HEK293 (cell line): Measurements from ENCODE around the gene RAD51C.

Experiments
- CTCF ChIA-PET: fragments of 350-600 bp; formaldehyde crosslinking; extraction: SDS; loops from one replicate; lab custom pipeline; 2021; ENCODE audit warnings: antibody characterized with exemption; lab: Yijun Ruan, JAX
- POLR2A ChIA-PET: fragments of 300-600 bp; formaldehyde crosslinking; extraction: SDS; loops from one replicate; lab custom pipeline; 2020; ENCODE audit warnings: antibody characterized with exemption, inconsistent platforms; lab: Yijun Ruan, JAX
- H3K27ac ChIP-seq: fragments of 200-500 bp; sonication (Bioruptor generic); 2 replicates; pipeline ENCODE4 v1.5.1; 2014; ENCODE audit warnings: low read depth, low read length, control low read depth, inconsistent platforms; ENCODE audit errors: extremely low read depth
- H3K36me3 ChIP-seq, 2 experiments: fragments of 200-500 bp in 1 of 2; sonication (Bioruptor generic) in 1 of 2; 1 replicate in 1 of 2; 2 replicates in 1 of 2; pipeline ENCODE4 v1.5.1; 2014 to 2017; ENCODE audit warnings: inconsistent platforms in 2 of 2, low read length in 2 of 2; ENCODE audit not compliant: control insufficient read depth in 2 of 2, insufficient read depth in 1 of 2
- H3K4me1 ChIP-seq: fragments of 200-500 bp; sonication (Bioruptor generic); 2 replicates; pipeline ENCODE4 v1.5.1; 2014; ENCODE audit warnings: mild to moderate bottlenecking, low read length, inconsistent platforms; ENCODE audit not compliant: control insufficient read depth, insufficient read depth
- H3K4me3 ChIP-seq: 2 replicates; pipeline ENCODE4 v1.5.1; 2011; ENCODE audit warnings: low read depth, mild to moderate bottlenecking, control low read depth, low read length, moderate library complexity
- H3K9me3 ChIP-seq: fragments of 200-500 bp; sonication (Bioruptor generic); 2 replicates; pipeline ENCODE4 v1.5.1; 2014; ENCODE audit warnings: low read depth, low read length, inconsistent platforms; ENCODE audit not compliant: control insufficient read depth, insufficient read depth
- KLF8 ChIP-seq: fragments of 450-650 bp; formaldehyde crosslinking; IDR thresholded peaks from 2 replicates; pipeline ENCODE4 v1.5.1; 2016; ENCODE audit warnings: missing biosample characterization, missing genetic modification characterization
- ZNF140 ChIP-seq: fragments of 450-650 bp; formaldehyde crosslinking; IDR thresholded peaks from 2 replicates; pipeline ENCODE4 v1.5.1; 2016; ENCODE audit warnings: missing biosample characterization, missing genetic modification characterization
- ZNF248 ChIP-seq: fragments of 450-650 bp; formaldehyde crosslinking; IDR thresholded peaks from 2 replicates; pipeline ENCODE4 v1.5.1; 2017; ENCODE audit warnings: missing biosample characterization, missing genetic modification characterization
- ZNF266 ChIP-seq: fragments of 450-650 bp; formaldehyde crosslinking; IDR thresholded peaks from 2 replicates; pipeline ENCODE4 v1.5.1; 2016; ENCODE audit warnings: missing biosample characterization, missing genetic modification characterization, low read depth
- ZNF311 ChIP-seq: fragments of 450-650 bp; formaldehyde crosslinking; IDR thresholded peaks from 2 replicates; pipeline ENCODE4 v1.5.1; 2017; ENCODE audit warnings: missing biosample characterization, missing genetic modification characterization, borderline replicate concordance
- ZNF366 ChIP-seq: fragments of 450-650 bp; formaldehyde crosslinking; conservative IDR thresholded peaks from 2 replicates; pipeline ENCODE4 v1.5.1; 2016; ENCODE audit warnings: missing biosample characterization, missing genetic modification characterization
- ZNF416 ChIP-seq: fragments of 450-650 bp; formaldehyde crosslinking; IDR thresholded peaks from 2 replicates; pipeline ENCODE4 v1.5.1; 2016; ENCODE audit warnings: missing biosample characterization, missing genetic modification characterization
- ZNF433 ChIP-seq: fragments of 450-650 bp; formaldehyde crosslinking; IDR thresholded peaks from 2 replicates; pipeline ENCODE4 v1.5.1; 2016; ENCODE audit warnings: missing biosample characterization, missing genetic modification characterization, low read depth
- ZNF501 ChIP-seq: fragments of 450-650 bp; formaldehyde crosslinking; IDR thresholded peaks from 2 replicates; pipeline ENCODE4 v1.5.1; 2016; ENCODE audit warnings: missing biosample characterization, missing genetic modification characterization
- ZNF521 ChIP-seq: fragments of 450-650 bp; formaldehyde crosslinking; IDR thresholded peaks from 2 replicates; pipeline ENCODE4 v1.5.1; 2017; ENCODE audit warnings: missing biosample characterization, mild to moderate bottlenecking, missing genetic modification characterization
- ZNF549 ChIP-seq: fragments of 450-650 bp; IDR thresholded peaks from 2 replicates; pipeline ENCODE4 v1.5.1; 2018; ENCODE audit warnings: missing biosample characterization, missing genetic modification characterization, mild to moderate bottlenecking, inconsistent platforms, moderate library complexity
- ZNF654 ChIP-seq: fragments of 450-650 bp; formaldehyde crosslinking; IDR thresholded peaks from 2 replicates; pipeline ENCODE4 v1.5.1; 2016; ENCODE audit warnings: low read depth, missing biosample characterization, missing genetic modification characterization
- ZNF660 ChIP-seq: fragments of 450-650 bp; IDR thresholded peaks from 2 replicates; pipeline ENCODE4 v1.5.1; 2018; ENCODE audit warnings: missing biosample characterization, mild to moderate bottlenecking, missing genetic modification characterization
- ZNF664 ChIP-seq: fragments of 450-650 bp; formaldehyde crosslinking; IDR thresholded peaks from 2 replicates; pipeline ENCODE4 v1.5.1; 2016; ENCODE audit warnings: missing biosample characterization, missing genetic modification characterization
- ZNF701 ChIP-seq: fragments of 450-650 bp; formaldehyde crosslinking; IDR thresholded peaks from 2 replicates; pipeline ENCODE4 v1.5.1; 2016; ENCODE audit warnings: missing biosample characterization, missing genetic modification characterization
- ZNF776 ChIP-seq: fragments of 450-650 bp; formaldehyde crosslinking; IDR thresholded peaks from 2 replicates; pipeline ENCODE4 v1.5.0; 2017; ENCODE audit warnings: missing biosample characterization, missing genetic modification characterization, borderline replicate concordance
- ZNF791 ChIP-seq: fragments of 450-650 bp; formaldehyde crosslinking; IDR thresholded peaks from 2 replicates; pipeline ENCODE4 v1.5.1; 2016; ENCODE audit warnings: missing biosample characterization, missing genetic modification characterization
- TF ChIP-seq, protein P1 (sequence below): fragments of 450-650 bp; formaldehyde crosslinking; IDR thresholded peaks from 2 replicates; pipeline ENCODE4 v1.5.1; 2016; ENCODE audit warnings: missing biosample characterization, missing genetic modification characterization
- TF ChIP-seq, protein P2 (sequence below): IDR thresholded peaks from 2 replicates; pipeline ENCODE4 v1.6.1; 2011; ENCODE audit warnings: mild to moderate bottlenecking, low read depth, low read length, borderline replicate concordance
- TF ChIP-seq, protein P3 (sequence below): fragments of 450-650 bp; formaldehyde crosslinking; IDR thresholded peaks from 2 replicates; pipeline ENCODE4 v1.5.1; 2017; ENCODE audit warnings: missing biosample characterization, missing genetic modification characterization
- TF ChIP-seq, protein P4 (sequence below): fragments of 450-650 bp; formaldehyde crosslinking; IDR thresholded peaks from 2 replicates; pipeline ENCODE4 v1.5.1; 2016; ENCODE audit warnings: missing biosample characterization, missing genetic modification characterization, low read depth

The RAD51C gene

DNA sequence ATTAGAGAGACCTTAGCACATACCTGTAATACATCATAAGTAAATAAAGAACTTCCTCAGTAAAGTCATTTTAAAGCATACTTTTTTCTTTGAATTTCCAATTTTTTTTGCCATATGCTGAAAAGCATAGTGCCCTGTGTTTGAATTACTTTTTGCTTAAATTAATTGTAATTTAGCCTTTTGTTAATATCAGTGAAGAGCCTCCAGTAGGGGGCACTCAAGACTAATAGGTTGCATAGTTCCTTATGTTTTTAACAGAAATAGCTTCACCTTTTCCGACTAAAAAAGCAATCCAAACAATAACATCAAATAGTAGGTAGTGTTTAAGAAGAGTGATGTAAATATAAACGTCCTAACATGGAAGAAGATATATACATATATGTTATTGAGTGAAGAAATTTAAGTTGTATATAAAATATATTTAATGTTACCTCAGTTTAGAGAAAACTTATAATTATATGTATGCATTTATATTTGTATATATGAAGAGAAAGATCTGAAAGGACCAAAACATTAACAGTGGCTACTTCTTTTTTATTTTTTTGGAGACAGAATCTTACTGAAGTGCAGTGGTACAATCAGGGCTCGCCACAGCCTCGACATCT is 18.6 kb downstream of the RAD51C start:
- TF ChIP-seq, protein P1, sequence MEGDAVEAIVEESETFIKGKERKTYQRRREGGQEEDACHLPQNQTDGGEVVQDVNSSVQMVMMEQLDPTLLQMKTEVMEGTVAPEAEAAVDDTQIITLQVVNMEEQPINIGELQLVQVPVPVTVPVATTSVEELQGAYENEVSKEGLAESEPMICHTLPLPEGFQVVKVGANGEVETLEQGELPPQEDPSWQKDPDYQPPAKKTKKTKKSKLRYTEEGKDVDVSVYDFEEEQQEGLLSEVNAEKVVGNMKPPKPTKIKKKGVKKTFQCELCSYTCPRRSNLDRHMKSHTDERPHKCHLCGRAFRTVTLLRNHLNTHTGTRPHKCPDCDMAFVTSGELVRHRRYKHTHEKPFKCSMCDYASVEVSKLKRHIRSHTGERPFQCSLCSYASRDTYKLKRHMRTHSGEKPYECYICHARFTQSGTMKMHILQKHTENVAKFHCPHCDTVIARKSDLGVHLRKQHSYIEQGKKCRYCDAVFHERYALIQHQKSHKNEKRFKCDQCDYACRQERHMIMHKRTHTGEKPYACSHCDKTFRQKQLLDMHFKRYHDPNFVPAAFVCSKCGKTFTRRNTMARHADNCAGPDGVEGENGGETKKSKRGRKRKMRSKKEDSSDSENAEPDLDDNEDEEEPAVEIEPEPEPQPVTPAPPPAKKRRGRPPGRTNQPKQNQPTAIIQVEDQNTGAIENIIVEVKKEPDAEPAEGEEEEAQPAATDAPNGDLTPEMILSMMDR (tag by site-specific recombination) = peak; percentile 24; the same call in 1 of the 2 replicates
- TF ChIP-seq ZNF660 = 0 out of 2 replicates have a peak, but pooled peaks have one; percentile 45
- TF ChIP-seq ZNF654 (tag by site-specific recombination) = peak; percentile 73
- TF ChIP-seq, protein P2, sequence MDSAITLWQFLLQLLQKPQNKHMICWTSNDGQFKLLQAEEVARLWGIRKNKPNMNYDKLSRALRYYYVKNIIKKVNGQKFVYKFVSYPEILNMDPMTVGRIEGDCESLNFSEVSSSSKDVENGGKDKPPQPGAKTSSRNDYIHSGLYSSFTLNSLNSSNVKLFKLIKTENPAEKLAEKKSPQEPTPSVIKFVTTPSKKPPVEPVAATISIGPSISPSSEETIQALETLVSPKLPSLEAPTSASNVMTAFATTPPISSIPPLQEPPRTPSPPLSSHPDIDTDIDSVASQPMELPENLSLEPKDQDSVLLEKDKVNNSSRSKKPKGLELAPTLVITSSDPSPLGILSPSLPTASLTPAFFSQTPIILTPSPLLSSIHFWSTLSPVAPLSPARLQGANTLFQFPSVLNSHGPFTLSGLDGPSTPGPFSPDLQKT = no peak
- TF ChIP-seq ZNF311 = no peak
- CTCF ChIA-PET = interaction anchor here (0.6 to 5.8 kb wide), 30 partner anchors 9 to 1453 kb away, joined by 3 to 69 read pairs (median 4); partner anchors contain the start of genes PPM1E, RAD51C, TEX14 and TRIM37
- H3K36me3 ChIP-seq = peaks cover 79 to 90% of the 10 kb centered on the region in 2 experiments
- POLR2A ChIA-PET = interaction anchor here (0.6 to 1.0 kb wide), 2 partner anchors 82 to 294 kb away, joined by 3 read pairs; no protein-coding TSS in a partner anchor
- H3K9me3 ChIP-seq = no peaks in the 10 kb centered on the region
- H3K27ac ChIP-seq = no peak overlapping the region
- no peaks in the 10 kb centered on the region for H3K4me1 ChIP-seq
- H3K4me3 ChIP-seq = no peak overlapping the region

DNA sequence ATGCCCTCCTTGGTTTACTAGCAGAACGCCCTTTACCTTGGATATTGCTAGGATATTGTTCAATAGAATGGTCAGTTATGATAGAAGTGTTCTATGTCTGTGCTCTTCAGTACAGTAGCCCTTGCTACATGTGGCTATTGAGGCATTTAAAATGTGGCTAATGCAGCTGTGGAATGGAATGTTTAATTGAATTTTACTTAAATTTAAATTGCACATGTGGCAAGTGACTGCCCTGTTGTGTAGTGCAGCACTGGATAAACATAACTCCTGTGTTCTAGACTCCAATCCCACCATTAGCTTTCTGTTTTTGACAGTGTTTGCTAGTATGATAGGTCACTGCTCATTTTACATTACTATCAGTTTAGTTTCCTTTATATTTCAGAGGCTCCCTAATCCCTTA is 29.9 kb downstream of the RAD51C start:
- TF ChIP-seq ZNF664 (tag by site-specific recombination) (no peak), ZNF521 (tag by site-specific recombination) (no peak), ZNF266 (tag by site-specific recombination) (no peak), ZNF416 (no peak), ZNF366 (tag by site-specific recombination) (no peak), KLF8 (tag by site-specific recombination) (no peak), ZNF791 (tag by site-specific recombination) (no peak), ZNF501 (tag by site-specific recombination) (no peak), ZNF433 (tag by site-specific recombination) (no peak), ZNF549 (no peak), ZNF776 (tag by site-specific recombination) (no peak), ZNF248 (tag by site-specific recombination) (no peak), ZNF140 (tag by site-specific recombination) (no peak), ZNF701 (tag by site-specific recombination) (no peak), ZNF654 (tag by site-specific recombination) (no peak)
- TF ChIP-seq, protein P3, sequence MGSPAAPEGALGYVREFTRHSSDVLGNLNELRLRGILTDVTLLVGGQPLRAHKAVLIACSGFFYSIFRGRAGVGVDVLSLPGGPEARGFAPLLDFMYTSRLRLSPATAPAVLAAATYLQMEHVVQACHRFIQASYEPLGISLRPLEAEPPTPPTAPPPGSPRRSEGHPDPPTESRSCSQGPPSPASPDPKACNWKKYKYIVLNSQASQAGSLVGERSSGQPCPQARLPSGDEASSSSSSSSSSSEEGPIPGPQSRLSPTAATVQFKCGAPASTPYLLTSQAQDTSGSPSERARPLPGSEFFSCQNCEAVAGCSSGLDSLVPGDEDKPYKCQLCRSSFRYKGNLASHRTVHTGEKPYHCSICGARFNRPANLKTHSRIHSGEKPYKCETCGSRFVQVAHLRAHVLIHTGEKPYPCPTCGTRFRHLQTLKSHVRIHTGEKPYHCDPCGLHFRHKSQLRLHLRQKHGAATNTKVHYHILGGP (tag by site-specific recombination) = no peak
- TF ChIP-seq, protein P4, sequence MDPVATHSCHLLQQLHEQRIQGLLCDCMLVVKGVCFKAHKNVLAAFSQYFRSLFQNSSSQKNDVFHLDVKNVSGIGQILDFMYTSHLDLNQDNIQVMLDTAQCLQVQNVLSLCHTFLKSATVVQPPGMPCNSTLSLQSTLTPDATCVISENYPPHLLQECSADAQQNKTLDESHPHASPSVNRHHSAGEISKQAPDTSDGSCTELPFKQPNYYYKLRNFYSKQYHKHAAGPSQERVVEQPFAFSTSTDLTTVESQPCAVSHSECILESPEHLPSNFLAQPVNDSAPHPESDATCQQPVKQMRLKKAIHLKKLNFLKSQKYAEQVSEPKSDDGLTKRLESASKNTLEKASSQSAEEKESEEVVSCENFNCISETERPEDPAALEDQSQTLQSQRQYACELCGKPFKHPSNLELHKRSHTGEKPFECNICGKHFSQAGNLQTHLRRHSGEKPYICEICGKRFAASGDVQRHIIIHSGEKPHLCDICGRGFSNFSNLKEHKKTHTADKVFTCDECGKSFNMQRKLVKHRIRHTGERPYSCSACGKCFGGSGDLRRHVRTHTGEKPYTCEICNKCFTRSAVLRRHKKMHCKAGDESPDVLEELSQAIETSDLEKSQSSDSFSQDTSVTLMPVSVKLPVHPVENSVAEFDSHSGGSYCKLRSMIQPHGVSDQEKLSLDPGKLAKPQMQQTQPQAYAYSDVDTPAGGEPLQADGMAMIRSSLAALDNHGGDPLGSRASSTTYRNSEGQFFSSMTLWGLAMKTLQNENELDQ (tag by site-specific recombination) = no peak
- TF ChIP-seq, protein P2 = no peak
- TF ChIP-seq, all 188 proteins: peak for 0
- H3K9me3 ChIP-seq = no peaks in the 10 kb centered on the region
- no peak overlapping the region for H3K27ac ChIP-seq
- POLR2A ChIA-PET = no interaction called here
- CTCF ChIA-PET = interaction anchor here (0.7 to 1.3 kb wide), 2 partner anchors 11 to 146 kb away, joined by 3 read pairs; no protein-coding TSS in a partner anchor
- H3K4me1 ChIP-seq = no peaks in the 10 kb centered on the region
- no peak overlapping the region for H3K4me3 ChIP-seq
- H3K36me3 ChIP-seq = peaks cover 67 to 72% of the 10 kb centered on the region in 2 experiments
